GM19043 (cell line): Measurements from ENCODE around the gene FAM174A.
"Not testable (repeated sequence)": the region's sequence is repeated elsewhere in the genome, so short reads cannot be mapped to it uniquely, and the experiment has no call there.

Experiments
- ATAC-seq: cut with Tn5 transposase; IDR thresholded peaks from one replicate; pipeline ENCODE4 v1.9.1; 2021; ENCODE audit warnings: low read depth; ENCODE audit not compliant: unreplicated experiment

Gene FAM174A

DNA sequence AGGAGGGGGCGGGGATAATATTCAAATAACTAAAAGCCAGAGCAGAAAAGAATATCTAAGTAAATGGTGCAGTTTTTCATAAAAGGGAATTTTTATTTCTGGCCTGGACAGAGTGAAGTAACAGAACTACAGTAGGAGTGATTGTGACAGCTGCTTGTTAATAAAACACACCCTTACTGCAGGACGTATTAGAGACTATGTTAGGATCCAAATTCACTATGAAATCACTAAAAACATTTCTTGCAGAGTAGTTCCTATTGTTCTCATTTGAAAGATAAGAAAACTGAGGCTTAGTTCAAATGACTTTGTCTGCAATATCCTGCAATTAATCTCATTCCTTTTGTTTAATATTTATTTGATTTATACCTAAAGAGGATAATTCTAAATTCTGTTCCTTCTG lies 39.5 kb downstream of the FAM174A start:
- no peak for ATAC-seq

- ATAC-seq = no peak
Measured at GRCh38 chr5:100575815-100576214, 40.6 kb downstream of the FAM174A start.

- ATAC-seq = no peak
Measured at GRCh38 chr5:100576217-100576751, 41.1 kb downstream of the FAM174A start.

GRCh38 chr5:100577506-100577905 lies 42.3 kb downstream of the FAM174A start:
- ATAC-seq = no peak

DNA sequence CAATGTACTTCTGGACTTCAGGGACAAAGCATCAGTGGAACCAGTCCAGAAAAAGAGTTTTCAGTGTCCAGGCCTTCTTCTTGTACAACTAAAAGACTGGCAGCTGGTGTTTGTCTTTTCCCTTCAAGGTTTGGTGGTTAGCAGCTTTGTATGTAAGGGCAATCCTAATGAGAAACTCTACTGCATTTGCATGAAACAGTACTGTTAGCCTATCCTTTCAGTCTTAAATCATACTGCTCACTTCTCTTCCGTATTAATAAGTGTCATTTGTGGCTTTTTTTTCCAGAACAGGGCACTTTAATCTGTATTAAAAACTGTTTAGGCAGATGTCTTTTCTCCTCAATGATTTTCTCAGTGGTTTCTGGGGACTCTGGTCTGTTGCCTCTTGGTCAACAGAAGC lies 48.9 kb downstream of the FAM174A start:
- peak; percentile 98 for ATAC-seq

DNA sequence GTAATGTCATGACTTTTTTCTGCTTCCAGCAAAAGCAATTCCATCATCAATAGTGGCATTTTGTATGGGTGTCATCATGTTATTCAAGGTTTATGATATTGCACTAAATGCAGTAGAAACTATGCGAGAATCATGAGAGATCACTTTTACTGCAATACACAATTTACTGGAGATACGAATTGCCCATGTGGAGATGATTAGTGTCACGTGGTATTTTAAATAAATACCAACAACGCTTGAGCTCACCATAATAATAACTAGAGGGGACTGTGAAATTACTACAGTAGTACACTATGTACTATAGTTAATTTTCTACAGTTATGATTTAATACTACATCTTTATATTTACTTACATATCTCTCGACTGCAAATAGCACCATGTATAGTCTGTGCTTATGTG lies 49.7 kb downstream of the FAM174A start:
- no peak for ATAC-seq

GRCh38 chr5:100590867-100591266 lies 55.7 kb downstream of the FAM174A start:
- ATAC-seq = no peak

DNA sequence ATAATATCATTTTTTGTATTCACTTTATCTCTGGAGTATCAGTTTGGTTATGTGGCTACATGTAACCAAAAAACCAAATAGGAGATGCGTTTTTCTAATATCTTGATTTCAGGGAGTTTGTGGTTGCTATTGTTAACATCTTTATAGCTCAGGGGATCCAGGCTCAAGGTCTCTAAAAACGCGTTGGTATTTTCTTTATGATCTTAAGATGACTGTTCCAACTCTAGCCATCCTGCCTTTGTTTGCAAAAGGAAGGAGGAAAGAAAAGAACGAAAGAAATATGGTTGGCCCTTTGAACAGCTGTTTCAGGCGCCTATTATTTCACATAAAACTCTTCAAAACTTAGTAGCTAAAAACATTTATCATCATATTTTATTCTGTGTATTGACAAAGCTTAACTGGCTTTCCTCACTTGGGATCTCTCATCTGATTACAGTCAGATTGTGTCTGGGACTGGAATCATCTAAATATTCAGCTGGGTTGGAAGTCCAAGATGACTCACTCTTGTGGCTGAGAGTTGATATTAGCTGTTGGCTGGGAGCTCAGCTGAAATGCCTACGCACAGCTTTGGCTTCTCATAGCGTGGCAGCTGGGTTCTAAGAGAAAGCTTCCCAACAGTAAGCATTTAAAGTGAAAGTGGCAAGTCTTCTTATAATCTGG lies 60.1 kb downstream of the FAM174A start:
- no peak for ATAC-seq

GRCh38 chr5:100595812-100596173 lies 60.6 kb downstream of the FAM174A start:
- no peak for ATAC-seq

DNA sequence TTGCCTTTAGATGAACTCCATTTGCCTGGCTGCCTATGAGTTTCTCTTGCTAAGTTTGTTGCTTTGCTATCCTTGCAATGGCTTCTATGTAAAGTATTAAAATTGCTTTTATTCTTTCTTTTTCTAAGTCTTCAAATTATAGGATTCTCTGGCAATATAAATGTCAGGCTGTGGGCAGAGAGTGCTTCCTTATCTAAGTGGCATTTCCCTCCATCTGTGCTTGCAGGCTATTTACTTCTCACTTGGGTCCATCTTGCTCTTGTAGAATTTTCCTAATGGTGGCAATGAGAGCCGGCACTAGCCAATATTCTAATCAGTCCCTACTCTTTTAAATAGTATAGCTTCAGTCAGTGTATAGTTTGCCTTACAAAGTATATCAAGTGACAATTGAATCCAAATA lies 63.3 kb downstream of the FAM174A start:
- no peak for ATAC-seq

DNA sequence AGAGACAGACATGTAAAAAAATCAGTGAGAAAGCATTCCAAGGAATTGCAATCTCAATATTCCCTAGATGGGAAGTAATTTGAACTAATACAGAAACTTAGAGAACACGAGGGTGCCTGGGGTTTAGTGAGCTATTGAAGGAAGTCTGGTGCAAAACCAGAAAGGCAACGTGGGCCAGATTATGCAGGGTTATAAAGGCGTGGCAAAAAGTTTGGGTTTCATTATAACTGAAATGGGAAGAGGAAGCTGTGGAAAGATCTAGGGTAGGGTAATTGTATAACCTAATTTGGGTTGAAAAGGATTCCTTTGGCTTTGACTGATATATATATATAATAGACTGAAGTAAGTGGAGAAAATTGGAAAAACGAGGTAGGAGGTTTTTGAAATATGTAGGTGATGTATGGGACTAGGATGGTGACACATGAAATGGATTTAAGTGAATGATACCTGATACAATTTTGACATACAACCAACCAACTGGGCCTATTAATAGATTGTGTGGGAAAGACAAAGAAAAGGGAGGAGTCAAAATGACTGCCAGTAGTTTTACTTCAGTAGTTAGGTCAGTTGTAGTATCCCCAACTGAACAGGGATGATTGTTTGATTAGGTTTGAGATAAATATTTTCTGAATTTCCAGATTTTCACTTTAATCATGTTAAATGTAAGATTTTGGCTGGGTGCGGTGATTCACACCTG lies 65.3 kb downstream of the FAM174A start:
- no peak for ATAC-seq

GRCh38 chr5:100603141-100603540 lies 68.0 kb downstream of the FAM174A start:
- ATAC-seq = no peak

GRCh38 chr5:100604021-100604420 lies 68.8 kb downstream of the FAM174A start:
- not testable (repeated sequence) for ATAC-seq

- no peak for ATAC-seq
Measured at GRCh38 chr5:100609594-100609993, 74.4 kb downstream of the FAM174A start.

DNA sequence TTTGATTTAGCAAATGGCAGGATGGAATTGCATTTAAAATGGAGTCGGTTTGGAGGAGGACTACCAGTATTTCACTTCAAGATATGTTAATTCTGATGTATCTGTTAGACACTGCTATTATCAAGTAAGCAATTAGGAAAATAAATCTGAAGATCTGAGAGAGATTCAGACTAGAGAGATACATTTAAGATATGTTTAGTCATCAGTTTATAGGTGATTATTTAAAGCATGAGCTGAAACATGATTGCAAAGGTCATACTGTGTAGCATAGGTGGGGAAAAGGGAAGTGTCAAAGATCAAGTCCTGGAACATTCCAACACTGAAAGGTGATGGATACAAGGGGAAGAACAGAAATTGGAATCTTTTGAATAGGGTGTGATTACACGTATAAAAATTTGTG lies 79.1 kb downstream of the FAM174A start:
- ATAC-seq = no peak

DNA sequence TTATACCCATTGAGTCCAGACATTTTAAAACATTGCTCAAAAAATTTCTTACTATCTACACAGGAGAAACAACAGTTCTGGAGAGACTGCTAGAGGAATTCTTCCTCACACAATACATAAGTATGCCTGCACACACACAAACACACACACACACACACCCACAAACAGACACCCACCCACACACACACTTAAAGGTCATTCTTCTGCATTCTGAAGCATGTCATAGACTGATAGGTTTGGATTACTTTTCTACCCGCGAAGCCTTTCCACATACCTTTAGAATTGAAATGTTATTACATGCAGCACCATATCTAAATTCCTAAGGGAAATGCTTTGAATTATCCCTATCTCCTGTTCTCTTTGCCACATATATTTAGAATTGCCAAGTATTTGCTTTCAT lies 80.2 kb downstream of the FAM174A start:
- ATAC-seq = no peak

DNA sequence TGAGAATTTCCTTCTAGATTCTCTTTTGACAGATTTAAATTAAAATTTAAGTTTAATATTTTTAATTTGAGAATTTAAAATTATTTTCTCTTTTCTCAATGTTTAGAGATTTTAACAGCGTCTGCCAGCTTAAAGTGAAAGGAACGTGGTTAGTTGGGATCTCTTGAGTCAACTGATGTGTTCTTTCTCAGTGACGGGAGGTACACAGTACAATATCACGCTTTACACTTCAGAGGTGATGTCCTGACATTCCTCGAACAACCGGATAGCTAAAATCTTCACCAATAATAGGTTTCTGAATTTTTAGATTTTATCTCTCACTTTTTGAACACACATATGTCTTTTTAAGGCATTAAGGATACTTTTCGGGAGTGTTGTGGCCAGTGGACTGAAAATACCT lies 81.1 kb downstream of the FAM174A start:
- no peak for ATAC-seq

GRCh38 chr5:100616981-100617380 lies 81.8 kb downstream of the FAM174A start:
- ATAC-seq = no peak

DNA sequence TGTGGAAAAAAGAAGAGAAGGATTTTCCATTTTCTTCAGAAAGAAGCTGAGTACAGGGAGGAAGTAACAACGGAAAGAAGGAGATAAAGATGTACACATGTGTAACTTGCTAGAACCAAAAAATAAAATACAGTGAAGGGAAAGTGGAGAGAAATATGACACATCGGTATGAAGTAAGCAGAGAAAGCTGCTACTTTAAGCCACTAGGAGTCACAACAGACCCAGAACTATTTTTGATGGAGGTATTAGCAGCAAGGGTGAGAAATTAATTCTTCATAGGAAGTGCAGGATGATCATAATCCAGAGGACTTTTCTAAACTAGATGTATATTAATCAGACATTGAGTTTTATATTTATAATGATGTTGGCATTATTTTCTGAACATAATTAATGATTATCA lies 88.5 kb downstream of the FAM174A start:
- peak; percentile 94 for ATAC-seq

DNA sequence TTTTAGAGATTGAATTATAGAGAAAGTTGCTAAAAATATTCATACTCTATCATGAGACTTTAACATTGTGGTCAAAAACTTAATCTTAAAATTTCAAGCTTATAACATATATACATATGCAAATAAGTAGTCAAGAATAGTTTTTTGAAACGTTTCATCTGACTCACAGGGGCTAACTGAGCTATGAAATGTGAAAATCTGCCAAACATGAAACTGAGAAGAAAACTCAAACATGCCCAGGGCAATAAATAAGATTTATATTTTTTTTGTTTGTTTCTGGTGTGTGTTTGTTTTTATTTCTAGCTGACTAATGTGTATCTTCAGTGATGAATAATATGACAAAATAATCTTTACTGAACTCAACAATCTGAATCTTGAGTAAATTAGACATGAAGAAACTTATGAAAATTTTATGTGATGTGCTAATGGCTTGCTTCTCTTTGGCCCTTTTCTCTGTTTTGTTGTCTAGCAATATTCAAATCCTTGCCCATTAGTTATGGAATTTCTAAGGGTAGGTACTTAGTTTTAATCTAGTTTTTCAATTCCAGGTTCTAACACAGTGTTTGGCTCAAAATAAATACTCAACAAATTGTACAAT lies 99.9 kb downstream of the FAM174A start:
- peak; percentile 62 for ATAC-seq
